OCI-LY7 (cell line): Measurements from ENCODE around the gene APOL3. TPM values are rescaled to one million over a fixed set of nuclear protein-coding genes. Genes with fewer than 3 reads are reported as not detected.

ENCODE experiments used
- BruUV-seq: library from RNA; stranded (reverse); fragments of 400-500 nt; replicated peaks from 2 replicates; lab custom pipeline; 2021; lab: Mats Ljungman, UMichigan
- CTCF ChIA-PET: fragments of 300-600 bp; sonication (Branson Sonifier 250); formaldehyde crosslinking; loops from one replicate; lab custom pipeline; 2022; ENCODE audit warnings: antibody characterized with exemption; ENCODE audit not compliant: unreplicated experiment; lab: Charles Lee
- POLR2A ChIA-PET: fragments of 300-600 bp; sonication (Branson Sonifier 250); formaldehyde crosslinking; loops from one replicate; lab custom pipeline; 2022; ENCODE audit warnings: antibody characterized with exemption; lab: Charles Lee
- DNase-seq: peaks from one replicate; pipeline ENCODE4 v3.0.0-alpha.2; 2015; ENCODE audit warnings: low spot score
- H2AFZ ChIP-seq: fragments of 200-600 bp; sonication (generic), shearing (Covaris generic); 2 replicates; pipeline ENCODE4 v1.6.1; 2014; ENCODE audit warnings: mild to moderate bottlenecking, antibody characterized with exemption, low read length, moderate library complexity
- H3K27ac ChIP-seq: fragments of 200-600 bp; sonication (generic); 2 replicates; pipeline ENCODE4 v1.5.1; 2014; ENCODE audit warnings: mixed run types, low read depth, mild to moderate bottlenecking, moderate library complexity, low read length, inconsistent platforms; ENCODE audit not compliant: poor library complexity, severe bottlenecking
- H3K36me3 ChIP-seq: fragments of 200-600 bp; sonication (generic); 2 replicates; pipeline ENCODE4 v1.6.1; 2014; ENCODE audit warnings: mild to moderate bottlenecking, antibody characterized with exemption, low read length, moderate library complexity, mixed read lengths; ENCODE audit not compliant: insufficient read depth
- H3K4me1 ChIP-seq: fragments of 200-600 bp; sonication (generic); 2 replicates; pipeline ENCODE4 v1.5.1; 2014; ENCODE audit warnings: mild to moderate bottlenecking, low read length; ENCODE audit not compliant: insufficient read depth, poor library complexity, severe bottlenecking
- H3K4me2 ChIP-seq: fragments of 200-600 bp; sonication (generic); 2 replicates; pipeline ENCODE4 v1.6.1; 2014; ENCODE audit warnings: mild to moderate bottlenecking, low read length
- H3K4me3 ChIP-seq: fragments of 200-600 bp; sonication (generic); 2 replicates; pipeline ENCODE4 v1.5.1; 2014; ENCODE audit warnings: mild to moderate bottlenecking, low read depth, low read length; ENCODE audit not compliant: poor library complexity, severe bottlenecking
- H3K79me2 ChIP-seq: fragments of 200-600 bp; sonication (generic); 2 replicates; pipeline ENCODE4 v1.6.1; 2016; ENCODE audit warnings: low read depth, mild to moderate bottlenecking, low read length, moderate library complexity, mixed read lengths; ENCODE audit not compliant: insufficient read depth
- H3K9me2 ChIP-seq: fragments of 200-600 bp; sonication (generic); 2 replicates; pipeline ENCODE4 v1.6.1; 2016; ENCODE audit warnings: mild to moderate bottlenecking, low read length, mixed read lengths; ENCODE audit not compliant: insufficient read depth
- H3K9me3 ChIP-seq: fragments of 200-600 bp; sonication (generic); 2 replicates; pipeline ENCODE4 v1.6.1; 2014; ENCODE audit warnings: mild to moderate bottlenecking, mixed run types, low read length, mixed read lengths
- H4K20me1 ChIP-seq: fragments of 200-600 bp; sonication (generic); 2 replicates; pipeline ENCODE4 v1.6.1; 2014; ENCODE audit warnings: mild to moderate bottlenecking, antibody characterized with exemption, low read length, moderate library complexity, mixed read lengths; ENCODE audit not compliant: insufficient read depth
- CTCF ChIP-seq: fragments of 200-600 bp; sonication (generic); conservative IDR thresholded peaks from 2 replicates; pipeline ENCODE4 v1.5.1; 2014; ENCODE audit warnings: mild to moderate bottlenecking, antibody characterized with exemption, low read length, moderate library complexity, mixed read lengths
- EZH2phosphoT487 ChIP-seq: fragments of 200-600 bp; sonication (generic); IDR thresholded peaks from 2 replicates; pipeline ENCODE4 v1.6.1; 2018; ENCODE audit warnings: low read depth, borderline replicate concordance, mild to moderate bottlenecking, mixed run types, antibody characterized with exemption, low read length, moderate library complexity, mixed read lengths
- intact Hi-C: fragments of 100-400 bp; cut with micrococcal nuclease; formaldehyde crosslinking; loops from one replicate; pipeline ENCODE4 v1.10.0; 2022; ENCODE audit not compliant: unreplicated experiment
- total RNA-seq, 2 experiments: library from RNA; depleted of rRNA in 1 of 2; stranded (reverse); fragments of >200 nt in 1 of 2; shearing (Covaris generic) in 1 of 2; gene quantifications; 2 replicates each; pipeline ENCODE4 v1.2.3, GENCODE V29; 2014 to 2022

APOL3 gene
- total RNA-seq, 2 experiments from 2014 or later: 10.7 to 19.6 TPM

- CTCF ChIA-PET: interaction anchor here (0.6 to 0.8 kb wide), 2 partner anchors 119 to 887 kb away, joined by 4 to 5 read pairs; no protein-coding TSS in a partner anchor
- DNase-seq: no peak
- Histone ChIP-seq H3K27ac (no peak overlapping the region), H3K4me3 (no peak overlapping the region), H3K4me1 (no peaks in the 10 kb centered on the region), H3K4me2 (no peak overlapping the region), H3K36me3 (no peaks in the 10 kb centered on the region), H2AFZ (no peak overlapping the region), H4K20me1 (no peaks in the 10 kb centered on the region), H3K9me2 (no peaks in the 10 kb centered on the region), H3K9me3 (no peaks in the 10 kb centered on the region), H3K79me2 (no peaks in the 10 kb centered on the region)
- TF ChIP-seq EZH2phosphoT487 (no peak), CTCF (no peak)
- intact Hi-C loops: loop anchor here (5.0 kb wide), 1 partner anchor 40 kb away; no protein-coding TSS in a partner anchor
- BruUV-seq: no TSS peak
- POLR2A ChIA-PET: no interaction called here
Observed at GRCh38 chr22:36182056-36182455, 21.5 kb upstream of the APOL3 start.

GRCh38 chr22:36180928-36181327, 20.4 kb upstream of the APOL3 start:
- TF ChIP-seq EZH2phosphoT487 (no peak), CTCF (no peak)
- Histone ChIP-seq H4K20me1 (no peaks in the 10 kb centered on the region), H3K79me2 (no peaks in the 10 kb centered on the region), H3K4me2 (no peak overlapping the region), H3K4me3 (no peak overlapping the region), H3K9me3 (no peaks in the 10 kb centered on the region), H3K4me1 (no peaks in the 10 kb centered on the region), H3K27ac (no peak overlapping the region), H3K9me2 (no peaks in the 10 kb centered on the region), H3K36me3 (no peaks in the 10 kb centered on the region), H2AFZ (no peak overlapping the region)
- DNase-seq: no peak
- CTCF ChIA-PET: no interaction called here
- no TSS peak for BruUV-seq
- POLR2A ChIA-PET: no interaction called here
- intact Hi-C loops: loop anchor here (1.0 to 5.0 kb wide), 3 partner anchors 36 to 251 kb away; no protein-coding TSS in a partner anchor
